Loucy (cell line): Measurements from ENCODE around the gene CCDC83.

Experiments
- EZH2phosphoT487 ChIP-seq: fragments of 200-600 bp; IDR thresholded peaks from 2 replicates; pipeline ENCODE4 v1.6.1; 2018; ENCODE audit warnings: antibody characterized with exemption, mild to moderate bottlenecking, moderate library complexity, borderline replicate concordance
- TF ChIP-seq, protein P1 (sequence below): fragments of 200-600 bp; sonication (generic); conservative IDR thresholded peaks from 2 replicates; pipeline ENCODE4 v1.5.1; 2014; ENCODE audit warnings: mild to moderate bottlenecking, antibody characterized with exemption, low read length

DNA sequence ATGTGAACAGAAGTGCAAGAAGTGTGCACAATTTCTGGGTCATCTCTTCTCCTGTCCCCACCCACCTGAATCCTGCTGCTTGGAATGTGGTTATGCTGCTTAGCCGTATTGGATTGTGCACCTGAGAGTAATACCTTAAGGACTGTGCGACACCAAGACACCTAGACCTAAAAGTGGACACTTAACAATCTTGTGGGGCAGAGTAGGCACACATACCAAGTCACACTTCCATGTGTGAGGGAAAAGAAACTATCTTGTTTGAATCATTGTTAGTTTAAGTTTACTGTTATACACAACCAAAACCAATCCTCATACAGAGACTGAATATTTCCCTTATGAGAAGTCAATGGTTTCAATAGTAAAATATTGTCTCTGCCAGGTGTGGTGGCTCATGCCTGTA is 93.7 kb downstream of the CCDC83 start:
- TF ChIP-seq, protein P1, sequence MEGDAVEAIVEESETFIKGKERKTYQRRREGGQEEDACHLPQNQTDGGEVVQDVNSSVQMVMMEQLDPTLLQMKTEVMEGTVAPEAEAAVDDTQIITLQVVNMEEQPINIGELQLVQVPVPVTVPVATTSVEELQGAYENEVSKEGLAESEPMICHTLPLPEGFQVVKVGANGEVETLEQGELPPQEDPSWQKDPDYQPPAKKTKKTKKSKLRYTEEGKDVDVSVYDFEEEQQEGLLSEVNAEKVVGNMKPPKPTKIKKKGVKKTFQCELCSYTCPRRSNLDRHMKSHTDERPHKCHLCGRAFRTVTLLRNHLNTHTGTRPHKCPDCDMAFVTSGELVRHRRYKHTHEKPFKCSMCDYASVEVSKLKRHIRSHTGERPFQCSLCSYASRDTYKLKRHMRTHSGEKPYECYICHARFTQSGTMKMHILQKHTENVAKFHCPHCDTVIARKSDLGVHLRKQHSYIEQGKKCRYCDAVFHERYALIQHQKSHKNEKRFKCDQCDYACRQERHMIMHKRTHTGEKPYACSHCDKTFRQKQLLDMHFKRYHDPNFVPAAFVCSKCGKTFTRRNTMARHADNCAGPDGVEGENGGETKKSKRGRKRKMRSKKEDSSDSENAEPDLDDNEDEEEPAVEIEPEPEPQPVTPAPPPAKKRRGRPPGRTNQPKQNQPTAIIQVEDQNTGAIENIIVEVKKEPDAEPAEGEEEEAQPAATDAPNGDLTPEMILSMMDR = no peak
- TF ChIP-seq EZH2phosphoT487 = no peak
